Endothelial cell of umbilical vein (primary cell): ENCODE measurements around the gene OAS2. TPM values are rescaled to one million over a fixed set of nuclear protein-coding genes. Genes with fewer than 3 reads are reported as not detected.

Source experiments
- BruUV-seq: library from RNA; stranded (reverse); fragments of 400-500 nt; replicated peaks from 2 replicates; lab custom pipeline; 2021; lab: Mats Ljungman, UMichigan
- CTCF ChIA-PET: fragments of 300-600, 350-600 bp; sonication (Branson Sonifier 250); formaldehyde crosslinking; loops from one replicate; lab custom pipeline; 2021; ENCODE audit warnings: antibody characterized with exemption, inconsistent platforms; lab: Charles Lee
- POLR2A ChIA-PET: fragments of 300-600, 350-600 bp; sonication (Branson Sonifier 250); formaldehyde crosslinking; loops from one replicate; lab custom pipeline; 2021; ENCODE audit warnings: antibody characterized with exemption, inconsistent platforms; lab: Charles Lee
- DNase-seq: peaks from one replicate; pipeline ENCODE4 v3.0.0-alpha.2; 2011; ENCODE audit warnings: low read depth, low spot score
- FAIRE-seq: peaks from 2 replicates; lab custom pipeline; 2011; peaks lifted over from hg19 to GRCh38; lab: Jason Lieb, UNC
- H2AFZ ChIP-seq: 2 replicates; pipeline ENCODE4 v1.6.0; 2012; ENCODE audit warnings: low read depth, low read length, control low read depth, inconsistent platforms
- H3K27ac ChIP-seq: 2 replicates; pipeline ENCODE4 v1.5.1; 2011; ENCODE audit warnings: low read depth, mild to moderate bottlenecking, control low read depth, low read length, moderate library complexity; ENCODE audit not compliant: insufficient read depth
- H3K27me3 ChIP-seq, 2 experiments: 2 replicates each; pipeline versions ENCODE4 v1.6.0 to v1.6.1; 2011; ENCODE audit warnings: low read length in 2 of 2, mixed read lengths in 1 of 2; ENCODE audit not compliant: control insufficient read depth in 2 of 2, insufficient read depth in 2 of 2
- H3K36me3 ChIP-seq, 2 experiments: 2 replicates in 1 of 2; 3 replicates in 1 of 2; pipeline ENCODE4 v1.5.1; 2011; ENCODE audit warnings: low read length in 2 of 2, mild to moderate bottlenecking in 1 of 2, moderate library complexity in 1 of 2; ENCODE audit not compliant: control insufficient read depth in 2 of 2, insufficient read depth in 2 of 2; ENCODE audit errors: extremely low read depth in 1 of 2
- H3K4me1 ChIP-seq: 3 replicates; pipeline ENCODE4 v1.5.1; 2011; ENCODE audit warnings: mild to moderate bottlenecking, low read length; ENCODE audit not compliant: control insufficient read depth, insufficient read depth; ENCODE audit errors: extremely low read depth
- H3K4me2 ChIP-seq: 2 replicates; pipeline ENCODE4 v1.6.1; 2011; ENCODE audit warnings: low read length, control low read depth, mixed read lengths; ENCODE audit not compliant: insufficient read depth
- H3K4me3 ChIP-seq, 3 experiments: fragments of 200-600 bp in 1 of 3; sonication (generic), shearing (Covaris generic) in 1 of 3; replicated peaks in 1 of 3; 2 replicates each; pipeline ENCODE4 v1.5.1; 2011 to 2016; ENCODE audit warnings: control low read depth in 3 of 3, low read length in 3 of 3, mild to moderate bottlenecking in 2 of 3, inconsistent platforms in 1 of 3, low read depth in 1 of 3, moderate library complexity in 1 of 3; ENCODE audit not compliant: insufficient read depth in 1 of 3
- H3K79me2 ChIP-seq: 2 replicates; pipeline ENCODE4 v1.6.0; 2012; ENCODE audit warnings: low read length, inconsistent platforms; ENCODE audit not compliant: control insufficient read depth, insufficient read depth
- H3K9ac ChIP-seq: replicated peaks from 2 replicates; pipeline ENCODE3; 2011; ENCODE audit warnings: low read length, control low read depth; ENCODE audit not compliant: insufficient read depth; ENCODE audit errors: extremely low read depth
- H3K9me1 ChIP-seq: replicated peaks from 3 replicates; pipeline ENCODE4 v1.6.0; 2011; ENCODE audit warnings: mild to moderate bottlenecking, low read length; ENCODE audit not compliant: control insufficient read depth, insufficient read depth; ENCODE audit errors: extremely low read depth
- H3K9me3 ChIP-seq: replicated peaks from 2 replicates; pipeline ENCODE4 v1.5.1; 2012; ENCODE audit warnings: low read length, inconsistent platforms; ENCODE audit not compliant: control insufficient read depth, insufficient read depth
- H4K20me1 ChIP-seq: replicated peaks from 2 replicates; pipeline ENCODE3; 2011; ENCODE audit warnings: mild to moderate bottlenecking, low read length; ENCODE audit not compliant: control insufficient read depth, insufficient read depth; ENCODE audit errors: extremely low read depth
- CTCF ChIP-seq, 2 donors: IDR thresholded peaks; 1 replicate in 1 of 2; 2 replicates in 1 of 2; pipeline ENCODE4 v1.5.1; 2011; ENCODE audit warnings: low read length in 2 of 2, mild to moderate bottlenecking in 2 of 2, moderate library complexity in 2 of 2, control low read depth in 1 of 2, inconsistent platforms in 1 of 2, low read depth in 1 of 2; ENCODE audit not compliant: insufficient read depth in 1 of 2; ENCODE audit errors: extremely low read depth in 1 of 2
- EZH2 ChIP-seq: IDR thresholded peaks from 2 replicates; pipeline ENCODE4 v1.6.1; 2012; ENCODE audit warnings: borderline replicate concordance, low read depth, mild to moderate bottlenecking, moderate library complexity, low read length, inconsistent platforms; ENCODE audit not compliant: severe bottlenecking
- FOS ChIP-seq: IDR thresholded peaks from 2 replicates; pipeline ENCODE4 v1.6.1; 2011; ENCODE audit warnings: mild to moderate bottlenecking, low read length, moderate library complexity, borderline replicate concordance; ENCODE audit not compliant: insufficient read depth
- GATA2 ChIP-seq: IDR thresholded peaks from 2 replicates; pipeline ENCODE4 v1.7.0; 2011; ENCODE audit warnings: low read depth, mild to moderate bottlenecking, moderate library complexity, mixed read lengths, low read length; ENCODE audit not compliant: insufficient read length, insufficient read depth
- JUN ChIP-seq: IDR thresholded peaks from 2 replicates; pipeline ENCODE4 v1.6.1; 2011; ENCODE audit warnings: borderline replicate concordance, low read depth; ENCODE audit not compliant: insufficient read length, insufficient read depth
- MAX ChIP-seq: IDR thresholded peaks from 2 replicates; pipeline ENCODE4 v1.6.1; 2011; ENCODE audit not compliant: insufficient read depth, insufficient read length
- MYC ChIP-seq: IDR thresholded peaks from one replicate; pipeline ENCODE4 v1.6.1; 2011; ENCODE audit warnings: mild to moderate bottlenecking, low read depth, low read length
- POLR2A ChIP-seq: IDR thresholded peaks from 2 replicates; pipeline ENCODE4 v1.6.1; 2012; ENCODE audit warnings: low read depth, mild to moderate bottlenecking, control low read depth, low read length
- POLR2AphosphoS5 ChIP-seq: IDR thresholded peaks from 2 replicates; pipeline ENCODE4 v1.6.1; 2012; ENCODE audit warnings: low read depth, mild to moderate bottlenecking, control low read depth, low read length, moderate library complexity; ENCODE audit not compliant: insufficient read depth
- dilution Hi-C: fragments of 300-500 bp; cut with MboI; formaldehyde crosslinking; loops from one replicate; pipeline ENCODE4 v1.15.0; 2019; ENCODE audit warnings: low sequenced_read_pairs; ENCODE audit not compliant: extremely low pct_ligation_motif_present
- intact Hi-C: fragments of 100-400 bp; cut with micrococcal nuclease; formaldehyde crosslinking; loops from one replicate; pipeline ENCODE4 v1.10.0; 2022
- polyA plus RNA-seq, 4 experiments: library from polyadenylated mRNA; depleted of rRNA in 3 of 4; stranded (reverse) in 3 of 4; unstranded in 1 of 4; fragments of >200 nt; gene quantifications; 2 replicates each; pipeline versions ENCODE4 v1.2.1 to v1.2.3, GENCODE V29; 2011 to 2012; ENCODE audit warnings: missing spikeins in 1 of 4
- total RNA-seq: library from RNA; stranded (reverse); gene quantifications from 2 replicates; pipeline ENCODE4 v1.2.3, GENCODE V29; 2021

Gene OAS2
- total and polyA plus RNA-seq, 2 donors (not counting 3 experiments of a cell fraction or from before 2014, with no cell fraction given), result 1.3 to 3.1 TPM

GRCh38 chr12:112962561-112962960 is 15.8 kb upstream of the OAS2 start:
- ChIA-PET CTCF (interaction anchor here (1.5 kb wide), 1 partner anchor 11 kb away, joined by 7 read pairs; no protein-coding TSS in a partner anchor), POLR2A (no interaction called here)
- intact Hi-C loops, result no loop called here
- Histone ChIP-seq H3K27ac (no peak overlapping the region), H3K27me3 (no peaks in the 10 kb centered on the region), H2AFZ (no peak overlapping the region), H3K9ac (no peak overlapping the region), H3K4me3 (no peak overlapping the region), H4K20me1 (no peaks in the 10 kb centered on the region), H3K4me1 (no peaks in the 10 kb centered on the region), H3K79me2 (no peaks in the 10 kb centered on the region), H3K36me3 (no peaks in the 10 kb centered on the region), H3K9me3 (no peaks in the 10 kb centered on the region), H3K4me2 (no peak overlapping the region), H3K9me1 (no peaks in the 10 kb centered on the region)
- DNase-seq (no peak), FAIRE-seq (no peak)
- TF ChIP-seq FOS (no peak), POLR2A (no peak), MYC (no peak), EZH2 (no peak), MAX (no peak), JUN (no peak), CTCF (IDR thresholded peaks at IDR 0.05; ENCODE audit: extremely low read depth in 1 of 2, insufficient read depth in 1 of 2, low read depth in 1 of 2, low read length in 2 of 2) (no peak), GATA2 (no peak), POLR2AphosphoS5 (no peak)
- dilution Hi-C loops, result no loop called here
- BruUV-seq, result no TSS peak
